ENCODE data around the gene COQ8B.

Gene COQ8B

DNA sequence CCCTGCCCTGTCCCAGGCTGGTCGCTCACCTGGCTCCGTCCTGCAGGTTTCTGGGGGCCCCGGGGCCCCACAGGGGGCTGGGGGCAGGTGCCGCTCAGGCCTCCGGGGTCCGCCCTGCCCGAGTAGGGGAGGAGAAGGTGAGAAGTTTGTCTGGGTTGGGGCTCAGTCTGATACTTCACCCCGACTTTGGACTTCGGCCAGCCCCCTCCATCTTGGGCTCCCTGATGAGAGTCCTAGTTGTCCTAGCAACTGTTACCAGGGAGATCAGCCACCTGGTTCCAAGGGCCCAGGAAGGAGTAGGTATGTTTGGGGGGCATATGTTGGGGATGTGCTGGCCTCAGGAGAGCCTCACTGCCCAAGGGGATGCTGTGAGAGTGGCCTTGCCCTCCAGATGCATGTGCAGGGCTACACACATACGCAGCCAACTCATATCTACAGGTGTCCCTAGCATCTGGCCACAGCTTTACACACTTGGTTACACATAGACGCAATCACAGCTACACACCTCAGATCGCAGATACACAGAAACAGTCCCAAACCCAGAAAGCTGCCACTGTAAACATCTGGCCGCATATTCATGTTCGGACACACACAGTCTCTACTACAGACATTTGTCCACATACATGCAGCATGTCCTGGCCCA lies 29.7 kb downstream of the COQ8B start:
- TF ChIP-seq CTCF (conservative IDR thresholded peaks at IDR 0.05; ENCODE audit: low read depth, low read length), result no peak
- DNase-seq (ENCODE audit: low read depth), result no peak

GRCh38 chr19:40685563-40685962 lies 31.1 kb downstream of the COQ8B start:
- no peak for TF ChIP-seq CTCF (conservative IDR thresholded peaks at IDR 0.05; ENCODE audit: low read depth, low read length)
- no peak overlapping the region for H3K4me3 ChIP-seq (ENCODE audit: low read length)
- no peak for DNase-seq (ENCODE audit: low read depth)

More for the DNA sequence above, 29.7 kb downstream of the COQ8B start:
- no peak overlapping the region for H3K4me3 ChIP-seq (ENCODE audit: low read length)

DNA sequence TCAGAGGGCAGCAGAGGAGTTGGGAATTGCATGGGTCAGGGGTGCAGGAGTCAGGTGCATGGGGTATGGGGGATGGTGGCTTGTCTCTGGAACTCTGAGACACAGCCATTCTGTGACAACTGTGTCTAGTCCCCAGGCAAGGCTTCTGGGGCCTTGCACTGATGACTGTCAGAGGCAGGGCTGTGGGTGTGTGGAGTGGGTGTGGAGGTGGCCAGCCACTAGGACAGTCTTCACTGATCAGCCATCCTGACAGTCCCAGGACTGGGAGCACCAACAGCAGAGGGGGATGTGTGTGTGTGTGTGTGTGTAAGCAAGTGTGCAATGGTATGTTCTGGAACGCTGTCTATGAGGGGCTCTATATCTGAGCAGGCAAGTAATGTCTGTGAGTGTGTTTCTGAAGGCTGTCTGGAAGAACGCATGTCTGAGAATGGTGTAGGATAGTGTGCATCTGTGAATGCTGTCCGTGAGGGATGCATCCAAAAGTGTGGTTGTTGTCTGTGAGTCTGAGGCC lies 31.6 kb downstream of the COQ8B start:
- H3K4me3 ChIP-seq (ENCODE audit: low read length), result no peak overlapping the region
- DNase-seq (ENCODE audit: low read depth), result no peak
- no peak for TF ChIP-seq CTCF (conservative IDR thresholded peaks at IDR 0.05; ENCODE audit: low read depth, low read length)

DNA sequence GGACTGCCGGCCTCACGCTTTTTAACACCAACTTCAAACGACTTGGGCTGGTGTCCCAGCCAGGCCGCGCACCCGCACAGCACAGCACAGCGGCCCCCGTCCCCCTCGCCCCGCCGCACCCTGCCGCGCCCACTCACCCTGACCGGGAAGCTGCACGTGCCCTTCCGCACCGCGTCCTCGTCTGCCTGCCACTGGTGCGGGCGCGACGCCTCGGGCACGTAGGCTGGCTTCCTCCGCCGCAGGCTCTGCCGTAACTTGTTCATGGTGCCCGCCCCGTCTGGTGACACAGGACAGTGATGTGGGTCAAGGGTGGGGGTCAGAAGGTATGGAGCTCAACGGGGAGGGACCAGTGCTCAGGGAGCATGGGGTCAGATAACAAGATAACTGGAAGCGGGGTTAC lies 32.4 kb downstream of the COQ8B start:
- DNase-seq (ENCODE audit: low read depth), result no peak
- no peak overlapping the region for H3K4me3 ChIP-seq (ENCODE audit: low read length)
- TF ChIP-seq CTCF (conservative IDR thresholded peaks at IDR 0.05; ENCODE audit: low read depth, low read length), result no peak

DNA sequence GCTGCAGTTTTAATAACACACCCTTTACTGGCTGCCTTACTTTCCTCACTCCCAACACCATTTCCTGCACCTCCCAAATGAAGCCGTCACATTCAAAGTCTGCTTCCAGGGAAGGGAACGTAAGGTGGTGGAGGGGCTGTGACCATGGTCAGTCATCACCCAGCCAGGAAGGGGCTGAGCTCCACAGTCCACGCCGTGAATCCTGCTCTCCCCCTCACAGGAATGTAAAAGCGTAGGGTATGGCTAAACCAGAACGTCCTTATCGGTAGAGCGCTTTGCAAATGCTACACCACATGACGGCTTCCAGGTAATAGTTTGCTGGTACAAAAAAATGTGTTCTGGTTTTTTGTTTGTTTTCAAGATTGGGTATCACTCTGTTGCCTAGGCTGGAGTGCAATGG lies 33.2 kb downstream of the COQ8B start:
- no peak overlapping the region for H3K4me3 ChIP-seq (ENCODE audit: low read length)
- TF ChIP-seq CTCF (conservative IDR thresholded peaks at IDR 0.05; ENCODE audit: low read depth, low read length), result no peak
- no peak for DNase-seq (ENCODE audit: low read depth)

- no peak for DNase-seq (ENCODE audit: low read depth)
- no peak for TF ChIP-seq CTCF (conservative IDR thresholded peaks at IDR 0.05; ENCODE audit: low read depth, low read length)
- H3K4me3 ChIP-seq (ENCODE audit: low read length), result no peak overlapping the region
These were observed 34.2 kb downstream of the COQ8B start for GRCh38 chr19:40682431-40682964.

DNA sequence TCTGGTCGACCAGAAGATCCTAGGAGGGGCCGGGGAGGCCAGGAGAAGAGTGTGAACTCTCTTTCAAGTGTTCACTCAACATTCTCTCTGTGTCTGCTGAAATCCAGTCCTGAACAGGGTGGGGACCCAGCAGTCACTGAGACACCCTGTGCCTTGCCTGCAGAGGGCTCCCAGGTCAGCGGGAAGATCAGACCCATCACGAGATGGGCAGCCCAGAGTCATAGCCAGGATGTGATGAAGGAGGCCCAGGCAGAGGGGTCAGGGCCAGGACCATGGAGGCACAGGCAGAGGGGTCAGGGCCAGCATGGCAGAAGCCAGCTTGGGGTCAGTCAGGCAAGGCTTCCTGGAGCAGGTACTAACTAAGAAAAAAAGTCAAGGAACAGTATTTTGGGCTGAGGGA lies 35.6 kb downstream of the COQ8B start:
- TF ChIP-seq CTCF (conservative IDR thresholded peaks at IDR 0.05; ENCODE audit: low read depth, low read length), result no peak
- DNase-seq (ENCODE audit: low read depth), result no peak
- no peak overlapping the region for H3K4me3 ChIP-seq (ENCODE audit: low read length)

Data from retinal pigment epithelial cell (primary cell).